HG03520 (cell line): ENCODE data around the gene NTSR1.

Experiments used
- ATAC-seq: cut with Tn5 transposase; IDR thresholded peaks from one replicate; pipeline ENCODE4 v1.9.1; 2021; ENCODE audit warnings: mild to moderate bottlenecking, moderate library complexity; ENCODE audit not compliant: unreplicated experiment

The NTSR1 gene

DNA sequence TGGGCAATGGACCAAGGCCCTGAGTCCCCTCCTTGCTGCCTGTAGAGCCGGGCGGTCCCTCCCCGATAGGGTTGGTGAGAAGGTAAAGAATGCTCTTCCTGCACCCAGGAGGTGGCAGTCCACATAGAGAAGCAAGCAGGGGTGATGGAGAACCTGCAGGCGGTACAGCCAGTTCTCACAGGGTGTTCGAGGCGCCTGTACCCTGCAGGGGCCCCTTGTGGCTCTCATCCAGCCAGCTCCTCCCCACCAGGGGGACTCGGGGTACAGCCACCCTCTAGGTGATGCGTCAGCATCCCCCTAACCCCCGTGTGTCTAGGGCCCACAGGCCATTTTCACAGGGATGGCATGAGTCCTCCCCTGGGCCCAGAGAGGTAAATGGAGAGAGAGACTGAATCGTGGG is 103.1 kb downstream of the NTSR1 start:
- ATAC-seq: no peak
